Retinal pigment epithelial cell (primary cell): ENCODE measurements around the gene ZNF282.
"Not testable (repeated sequence)": the region's sequence is repeated elsewhere in the genome, so short reads cannot be mapped to it uniquely, and the experiment has no call there.

ENCODE experiments used
- DNase-seq: peaks from one replicate; pipeline ENCODE4 v3.0.0-alpha.2; 2010; ENCODE audit warnings: low read depth
- H3K4me3 ChIP-seq: 2 replicates; pipeline ENCODE4 v1.5.1; 2011; ENCODE audit warnings: mild to moderate bottlenecking, low read length, control low read depth, moderate library complexity
- CTCF ChIP-seq: conservative IDR thresholded peaks from 2 replicates; pipeline ENCODE4 v1.5.1; 2011; ENCODE audit warnings: low read depth, low read length, control low read depth, inconsistent platforms

The ZNF282 gene

GRCh38 chr7:149257146-149257545 is 61.8 kb downstream of the ZNF282 start:
- no peak overlapping the region for H3K4me3 ChIP-seq
- no peak for DNase-seq
- TF ChIP-seq CTCF = no peak

GRCh38 chr7:149261316-149261828 is 66.0 kb downstream of the ZNF282 start:
- peak overlapping the region; percentile 50 for H3K4me3 ChIP-seq
- DNase-seq = no peak
- TF ChIP-seq CTCF = no peak

GRCh38 chr7:149261829-149262617 is 66.7 kb downstream of the ZNF282 start, which contains the start of gene ZNF783:
Gene ZNF783 (plus strand): TSS chr7:149262196. CDS start chr7:149262334, 138 bp downstream.
- no peak for DNase-seq
- H3K4me3 ChIP-seq = peak within 1 kb of the TSS; percentile 50
- TF ChIP-seq CTCF = peak; percentile 56

- no peak for DNase-seq
- no peak overlapping the region for H3K4me3 ChIP-seq
- TF ChIP-seq CTCF = no peak
Observed at GRCh38 chr7:149266451-149266850, 71.1 kb downstream of the ZNF282 start.

- DNase-seq = no peak
- no peak overlapping the region for H3K4me3 ChIP-seq
- no peak for TF ChIP-seq CTCF
Observed at GRCh38 chr7:149267733-149268132, 72.4 kb downstream of the ZNF282 start.

- not testable (repeated sequence) for H3K4me3 ChIP-seq, DNase-seq
Observed at GRCh38 chr7:149274424-149274823, 79.1 kb downstream of the ZNF282 start.
